Ovary (tissue), 9 donors: ENCODE results near the gene HEATR9. TPM values are rescaled to one million over a fixed set of nuclear protein-coding genes. Genes with fewer than 3 reads are reported as not detected.

Experiments used
- DNase-seq, 5 donors: peaks; one replicate each; pipeline ENCODE4 v3.0.0-alpha.2; 2019 to 2020
- H3K27ac ChIP-seq, 2 donors: fragments of 200-600 bp; one replicate each; pipeline versions ENCODE4 v1.5.1 to v1.8.0; 2019 to 2022
- H3K27me3 ChIP-seq: fragments of 200-600 bp; one replicate; pipeline ENCODE4 v1.8.0; 2022
- H3K36me3 ChIP-seq: fragments of 200-600 bp; sonication (generic); one replicate; pipeline ENCODE4 v1.5.1; 2019
- H3K4me1 ChIP-seq: one replicate; pipeline ENCODE4 v1.8.1; 2013; ENCODE audit warnings: mild to moderate bottlenecking, moderate library complexity; ENCODE audit not compliant: insufficient read depth
- H3K4me3 ChIP-seq: fragments of 200-600 bp; sonication (generic); one replicate; pipeline ENCODE4 v1.5.1; 2017
- H3K9me3 ChIP-seq, 2 donors: fragments of 200-600 bp in 1 of 2; sonication (generic) in 1 of 2; one replicate each; pipeline versions ENCODE4 v1.5.1 to v1.8.1; 2013 to 2019; ENCODE audit warnings: mild to moderate bottlenecking in 1 of 2, moderate library complexity in 1 of 2
- CTCF ChIP-seq, 3 donors: fragments of 450-650 bp in 2 of 3; fragments of 200-600 bp in 1 of 3; IDR thresholded peaks; one replicate each; pipeline versions ENCODE4 v1.5.1 to v1.8.0; 2016 to 2022; ENCODE audit warnings: antibody characterized with exemption in 3 of 3, mild to moderate bottlenecking in 1 of 3
- EP300 ChIP-seq: sonication (generic); formaldehyde crosslinking; IDR thresholded peaks from one replicate; pipeline ENCODE4 v1.6.1; 2017; ENCODE audit warnings: antibody characterized with exemption
- POLR2A ChIP-seq: fragments of 450-650 bp; IDR thresholded peaks from one replicate; pipeline ENCODE4 v1.6.1; 2017; ENCODE audit warnings: antibody characterized with exemption, mild to moderate bottlenecking, moderate library complexity
- WGBS, 3 donors: extraction: QIAGEN DNeasy Blood & Tissue Kit in 1 of 3; methylation state at CpG; one replicate each; pipeline versions ENCODE4 v1.1.5 to v1.1.7; 2013 to 2017; 5-methylcytosine and 5-hydroxymethylcytosine counted together
- intact Hi-C, 4 donors: fragments of 100-400 bp; cut with DNase I; formaldehyde crosslinking; loops; one replicate each; pipeline versions ENCODE4 v1.11.0 to v1.15.1; 2022 to 2023
- polyA plus RNA-seq, 2 donors: library from polyadenylated mRNA; stranded (reverse); fragments of 200-250 nt in 1 of 2; fragments of 350-450 nt in 1 of 2; fragmentation: Illumina TruSeq in 1 of 2; extraction: RNeasy Lipid Tissue Mini Kit (QIAGEN cat#74804) in 1 of 2; gene quantifications; one replicate each; pipeline ENCODE4 v1.2.3, GENCODE V29; 2013 to 2014
- total RNA-seq, 7 donors: library from RNA; depleted of rRNA in 2 of 7; stranded (reverse); fragments of >200 nt in 2 of 7; fragmentation: NEBNext Ultra II Directional in 3 of 7; extraction: Animal tissue kit (Norgen Biotek cat#: 25700) in 3 of 7; gene quantifications; one replicate each; pipeline versions ENCODE4 v1.1.0 to v1.2.4, GENCODE V29; 2016 to 2023
- donor health status: DM: no; HTN: no; CAD: no; lungs with moderate emphysema.
- donor health status: DM: no; HTN: no; CAD: no.
- donor health status: Bipolar disorder and iron deficiency.
- donor health status: DM: yes; HTN: yes; CAD: no.
- donor health status: DM: no; HTN: no; CAD: no.
- donor health status: DM: yes; HTN: yes; CAD: no.

The HEATR9 gene
- total and polyA plus RNA-seq, 9 donors: 0.18 TPM; not detected in 8

DNA sequence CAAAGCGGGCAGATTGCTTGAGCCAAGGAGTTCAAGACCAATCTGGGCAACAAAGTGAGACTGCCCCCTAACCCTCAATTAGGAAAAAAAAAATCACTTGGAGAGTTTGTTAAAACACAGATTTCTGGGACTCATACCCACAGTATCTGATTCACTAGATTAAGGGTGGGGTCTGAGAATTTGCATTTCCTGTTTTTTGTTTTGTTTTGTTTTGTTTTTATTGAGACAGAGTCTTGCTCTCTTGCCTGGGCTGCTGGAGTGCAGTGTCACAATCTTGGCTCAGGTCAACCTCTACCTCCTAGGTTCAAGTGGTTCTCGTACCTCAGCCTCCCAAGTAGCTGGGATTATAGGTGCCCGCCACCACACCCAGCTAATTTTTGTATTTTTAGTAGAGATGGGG, 1.1 kb downstream of the HEATR9 start:
- no peak for DNase-seq

DNA sequence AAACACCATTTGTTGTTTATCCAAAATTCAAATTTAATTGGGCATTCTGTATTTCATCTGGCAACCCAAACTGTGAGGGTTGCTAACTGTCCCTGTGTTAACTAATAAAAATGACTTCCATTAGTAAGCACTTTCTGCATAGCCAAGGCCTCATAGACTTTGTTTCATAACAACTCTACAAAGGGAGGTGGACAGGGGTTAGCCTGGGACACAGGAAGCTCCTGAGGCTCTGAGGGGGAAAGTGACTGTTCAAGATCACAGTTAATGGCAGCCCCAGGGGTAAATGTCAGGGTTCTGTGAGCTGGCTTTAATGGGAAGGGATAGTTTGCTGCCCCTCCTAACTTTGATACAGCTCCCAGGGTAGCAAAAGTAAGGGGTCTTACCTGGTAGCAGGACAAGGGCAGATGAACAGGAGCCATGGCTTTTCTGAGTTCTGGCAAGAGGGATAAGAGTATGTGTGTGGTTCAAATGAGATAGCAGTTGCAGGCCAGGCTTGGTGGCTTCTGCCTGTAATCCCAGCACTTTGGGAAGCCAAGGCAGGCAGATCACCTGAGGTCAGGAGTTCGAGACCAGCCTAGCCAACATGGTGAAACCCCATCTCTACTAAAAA, 2.2 kb downstream of the HEATR9 start:
- TF ChIP-seq POLR2A: no peak
- no peak for TF ChIP-seq CTCF (IDR thresholded peaks at IDR 0.05)
- no peak for TF ChIP-seq EP300
- H3K27ac ChIP-seq: no peak overlapping the region
- DNase-seq: no peak
- intact Hi-C loops: no loop called here
- H3K4me3 ChIP-seq: no peak overlapping the region
- H3K9me3 ChIP-seq: no peaks in the 10 kb centered on the region
- H3K4me1 ChIP-seq: no peaks in the 10 kb centered on the region
- H3K36me3 ChIP-seq: no peaks in the 10 kb centered on the region
- H3K27me3 ChIP-seq: no peaks in the 10 kb centered on the region
- 95 to 100% (median 96%) methylated on average over 1 of the region's 1 CpG for WGBS, 3 donors

More for the DNA sequence above, 1.1 kb downstream of the HEATR9 start:
- TF ChIP-seq POLR2A (no peak), EP300 (no peak), CTCF (IDR thresholded peaks at IDR 0.05) (no peak)
- H3K9me3 ChIP-seq: no peaks in the 10 kb centered on the region
- H3K27ac ChIP-seq: no peak overlapping the region
- H3K4me1 ChIP-seq: no peaks in the 10 kb centered on the region
- intact Hi-C loops: no loop called here
- 94 to 99% (median 96%) methylated on average over 3 of the region's 3 CpGs for WGBS, 3 donors
- H3K27me3 ChIP-seq: no peaks in the 10 kb centered on the region
- no peaks in the 10 kb centered on the region for H3K36me3 ChIP-seq
- no peak overlapping the region for H3K4me3 ChIP-seq

DNA sequence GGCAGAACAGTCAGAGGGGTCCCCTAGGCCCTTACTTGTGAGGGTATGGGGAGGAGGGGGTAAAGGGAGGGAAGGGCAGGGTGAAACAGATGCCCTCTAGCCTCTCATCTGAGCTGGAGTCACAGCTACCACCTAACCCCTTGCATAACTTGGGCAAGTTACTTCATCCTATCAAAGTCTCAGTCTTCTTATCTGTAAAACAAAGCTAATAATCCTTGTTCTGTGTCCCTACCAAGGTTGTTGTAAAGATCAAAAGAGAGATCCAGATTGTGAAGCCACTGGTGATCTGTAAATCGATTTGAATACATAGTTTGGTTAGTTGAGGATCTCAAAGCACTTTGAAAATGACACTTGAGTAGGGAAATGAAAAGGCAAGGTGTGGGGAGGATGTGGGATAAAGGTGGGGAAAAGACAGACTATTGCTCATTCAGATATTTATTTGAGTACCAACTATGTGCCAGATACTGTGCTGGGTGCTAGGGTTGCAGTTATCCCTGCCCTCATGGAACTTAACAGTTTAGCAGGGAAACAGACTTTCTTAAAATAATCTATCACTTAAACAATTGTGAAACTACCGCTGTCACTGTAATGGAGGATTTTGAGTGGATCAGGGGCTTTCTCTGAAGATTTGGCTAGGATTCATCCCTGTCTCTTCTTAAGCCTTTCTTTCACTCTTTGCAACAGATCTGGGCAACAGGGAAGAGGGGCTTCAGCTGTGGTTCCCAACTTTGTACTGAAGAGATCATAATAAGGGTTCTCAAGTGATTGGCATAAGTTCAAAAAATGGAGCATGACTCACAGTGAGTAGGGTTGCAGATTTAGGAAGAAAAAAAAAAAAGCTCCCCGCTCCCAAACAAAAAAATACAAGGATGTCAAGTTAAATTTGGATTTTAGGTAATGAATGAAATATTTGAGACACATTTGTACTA, 3.0 kb downstream of the HEATR9 start:
- intact Hi-C loops: no loop called here
- TF ChIP-seq EP300 (no peak), CTCF (IDR thresholded peaks at IDR 0.05) (no peak), POLR2A (no peak)
- no peaks in the 10 kb centered on the region for H3K9me3 ChIP-seq
- H3K27ac ChIP-seq: no peak overlapping the region
- H3K4me1 ChIP-seq: no peaks in the 10 kb centered on the region
- no peaks in the 10 kb centered on the region for H3K36me3 ChIP-seq
- H3K4me3 ChIP-seq: no peak overlapping the region
- WGBS, 3 donors: 79 to 80% (median 80%) methylated on average over 3 of the region's 3 CpGs
- no peak for DNase-seq
- H3K27me3 ChIP-seq: no peaks in the 10 kb centered on the region

DNA sequence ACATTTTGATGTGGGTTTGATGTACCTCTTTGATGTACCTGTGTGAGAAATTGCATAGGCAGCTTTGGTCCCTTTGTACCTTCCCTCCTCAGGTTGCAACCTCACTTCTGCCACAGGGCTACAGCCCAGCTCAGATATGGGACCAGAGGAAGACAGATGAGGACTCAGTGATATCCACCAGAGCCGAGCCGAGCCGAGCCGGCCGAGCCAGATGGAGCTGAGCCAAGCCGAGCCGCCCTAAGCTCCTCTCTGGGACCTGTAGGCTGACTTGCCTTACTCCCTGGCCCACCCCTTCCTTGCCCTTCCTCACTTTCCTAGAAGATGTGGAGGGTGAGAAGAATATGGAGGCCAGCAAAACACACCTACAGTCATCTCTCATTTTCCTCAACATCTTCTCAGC, 3.8 kb downstream of the HEATR9 start:
- H3K27me3 ChIP-seq: no peaks in the 10 kb centered on the region
- H3K36me3 ChIP-seq: no peaks in the 10 kb centered on the region
- H3K27ac ChIP-seq: no peak overlapping the region
- no peaks in the 10 kb centered on the region for H3K4me1 ChIP-seq
- WGBS, 3 donors: 81 to 90% (median 83%) methylated on average over 7 of the region's 7 CpGs
- DNase-seq: no peak
- intact Hi-C loops: no loop called here
- H3K9me3 ChIP-seq: no peaks in the 10 kb centered on the region
- TF ChIP-seq POLR2A: no peak
- TF ChIP-seq EP300: no peak
- no peak for TF ChIP-seq CTCF (IDR thresholded peaks at IDR 0.05)
- H3K4me3 ChIP-seq: no peak overlapping the region
